Caki2 (cell line): ENCODE measurements around the gene HSFX2. TPM values are rescaled to one million over a fixed set of nuclear protein-coding genes. Genes with fewer than 3 reads are reported as not detected.
"Not testable (repeated sequence)": the region's sequence is repeated elsewhere in the genome, so short reads cannot be mapped to it uniquely, and the experiment has no call there.

ENCODE experiments used
- DNase-seq: peaks from one replicate; pipeline ENCODE4 v3.0.0-alpha.2; 2015; ENCODE audit warnings: low read depth
- in situ Hi-C: cut with HindIII; loops from 2 replicates; pipeline ENCODE4 v1.10.0; 2016; ENCODE audit warnings: low sequenced_read_pairs, low pct_unique_long_range_greater_than_20kb, mixed read lengths
- total RNA-seq: library from RNA; depleted of rRNA; stranded (reverse); fragments of >200 nt; shearing (Covaris generic); gene quantifications from 2 replicates; pipeline ENCODE4 v1.2.3, GENCODE V29; 2014; ENCODE audit warnings: low replicate concordance

The HSFX2 gene
- total RNA-seq, 1 experiment from 2014 or later = not detected

DNA sequence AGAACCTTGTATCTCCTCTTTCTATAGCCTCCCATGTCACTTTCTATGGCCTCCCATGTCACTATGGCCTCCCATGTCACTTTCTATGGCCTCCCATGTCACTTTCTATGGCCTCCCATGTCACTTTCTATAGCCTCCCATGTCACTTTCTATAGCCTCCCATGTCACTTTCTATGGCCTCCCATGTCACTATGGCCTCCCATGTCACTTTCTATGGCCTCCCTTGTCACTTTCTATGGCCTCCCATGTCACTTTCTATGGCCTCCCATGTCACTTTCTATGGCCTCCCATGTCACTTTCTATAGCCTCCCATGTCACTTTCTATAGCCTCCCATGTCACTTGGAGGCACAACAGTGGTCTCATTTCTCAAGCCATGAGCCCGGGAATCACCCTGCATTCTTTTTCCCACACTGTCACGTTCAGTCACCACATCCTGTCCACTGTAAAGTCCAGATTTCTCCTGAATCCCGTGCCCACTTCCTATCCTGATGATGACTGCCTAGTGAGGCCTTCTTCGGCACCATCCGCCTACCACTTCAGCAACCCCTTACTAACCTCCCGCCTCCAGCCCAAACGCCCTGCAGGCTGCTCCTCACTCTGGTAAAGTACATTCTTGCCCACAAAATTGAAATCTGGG is 10.3 kb upstream of the HSFX2 start:
- in situ Hi-C loops = not testable (repeated sequence)

DNA sequence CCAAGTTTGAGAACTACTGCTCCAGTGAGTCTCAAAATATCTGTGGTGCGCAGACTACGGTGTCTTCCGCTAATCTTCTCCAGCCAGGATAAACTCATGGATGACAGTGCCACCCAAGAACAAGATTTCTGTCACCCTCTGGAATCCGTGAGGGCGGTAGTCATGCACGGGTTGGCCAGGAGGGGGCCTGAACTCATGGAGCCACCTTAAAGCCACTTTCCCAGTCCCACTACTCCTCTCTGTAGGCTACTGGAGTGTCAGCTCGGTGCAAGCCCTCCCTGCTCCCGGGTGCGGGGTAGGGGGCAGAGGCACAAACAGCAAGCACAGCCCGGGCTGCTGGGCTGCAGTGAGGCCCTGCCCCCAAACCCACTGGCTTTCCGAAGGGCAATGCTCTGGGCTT is 3.5 kb upstream of the HSFX2 start:
- in situ Hi-C loops, DNase-seq: not testable (repeated sequence)

More for the DNA sequence above, 10.3 kb upstream of the HSFX2 start:
- DNase-seq = not testable (repeated sequence)

DNA sequence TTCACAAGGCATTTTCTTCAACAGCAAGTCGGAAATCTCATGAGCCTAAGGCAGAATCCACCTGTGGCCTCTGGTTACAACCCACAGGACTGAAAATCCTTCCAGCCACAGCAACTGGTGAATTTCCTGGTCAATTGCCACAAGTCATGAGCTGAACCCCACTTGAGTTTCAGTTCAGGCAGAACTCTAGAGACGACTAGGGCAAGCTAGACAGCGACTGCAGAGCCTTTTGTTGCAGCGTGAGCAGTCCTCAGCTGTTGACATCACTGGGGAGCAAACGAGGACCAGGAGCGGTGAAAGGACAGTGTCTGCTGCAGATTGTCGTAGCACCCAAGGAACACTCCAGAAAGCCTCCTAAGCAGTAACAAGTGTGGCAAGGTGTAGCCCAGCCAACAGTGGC is 829 bp upstream of the HSFX2 start:
- DNase-seq, in situ Hi-C loops: not testable (repeated sequence)

DNA sequence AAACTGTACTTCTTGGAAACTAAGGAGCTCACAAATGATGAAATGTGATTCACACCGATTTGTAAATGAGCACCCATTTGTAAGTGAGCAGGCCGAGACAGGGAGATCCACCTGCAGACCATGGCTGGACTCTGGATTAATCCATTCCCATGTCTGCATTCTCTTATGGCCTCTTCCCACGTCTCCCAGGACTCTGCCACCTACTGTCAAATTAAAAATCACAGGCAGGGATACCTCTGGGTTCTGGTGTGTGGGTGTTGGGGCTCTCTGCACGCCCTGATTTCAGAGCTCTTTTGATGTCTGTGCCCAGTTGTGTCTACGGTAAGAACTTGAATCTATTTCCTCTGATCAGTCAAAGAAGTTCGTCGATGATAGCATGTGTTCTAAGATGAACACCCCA is 4.1 kb downstream of the HSFX2 start:
- in situ Hi-C loops, DNase-seq: not testable (repeated sequence)

DNA sequence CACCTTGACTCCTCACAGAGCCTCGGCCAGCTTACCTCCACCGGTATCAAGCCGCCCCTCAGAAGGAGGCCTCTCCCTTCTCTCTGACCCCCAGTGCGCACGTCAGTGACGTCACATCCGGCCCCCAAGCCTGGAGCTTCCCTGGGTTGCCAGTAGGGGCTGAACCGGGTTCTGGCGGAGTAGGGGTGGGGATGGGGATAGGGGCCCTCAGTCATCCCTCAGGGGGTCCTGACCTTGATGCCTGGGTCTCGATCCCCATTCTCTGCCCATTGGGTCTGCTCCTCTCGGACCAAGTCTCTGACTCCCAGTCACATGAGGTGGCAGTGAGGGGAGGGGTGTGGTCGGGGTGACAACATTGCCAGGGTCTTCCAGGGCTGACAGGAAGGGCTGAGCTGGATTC is 7.8 kb downstream of the HSFX2 start, which contains the start of gene MAGEA9B:
Gene MAGEA9B (minus strand): TSS at position 101 of the 400 bp plus-strand sequence. CDS start 4,280 bp downstream, outside the sequence.
- in situ Hi-C loops, DNase-seq: not testable (repeated sequence)

DNA sequence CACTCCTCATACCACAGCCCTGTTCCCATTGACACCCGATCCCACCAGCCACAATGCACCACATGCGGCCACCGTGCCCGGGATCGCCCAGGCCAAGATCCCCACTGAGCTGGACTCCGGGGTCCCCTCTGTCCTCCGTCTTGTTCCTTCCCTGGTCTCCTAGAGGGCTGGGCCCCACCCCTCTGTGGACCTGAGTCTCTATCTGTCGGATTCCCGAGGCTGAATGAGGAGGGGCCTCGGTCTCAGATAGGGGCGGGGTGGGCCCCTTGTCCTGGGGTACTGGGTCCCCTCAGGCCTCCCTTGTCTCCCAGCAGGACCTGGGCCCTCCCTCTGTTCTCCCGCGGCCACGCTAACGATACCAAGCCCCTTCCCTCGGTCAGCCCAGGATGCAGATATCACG is 9.5 kb downstream of the HSFX2 start:
- DNase-seq, in situ Hi-C loops: not testable (repeated sequence)

DNA sequence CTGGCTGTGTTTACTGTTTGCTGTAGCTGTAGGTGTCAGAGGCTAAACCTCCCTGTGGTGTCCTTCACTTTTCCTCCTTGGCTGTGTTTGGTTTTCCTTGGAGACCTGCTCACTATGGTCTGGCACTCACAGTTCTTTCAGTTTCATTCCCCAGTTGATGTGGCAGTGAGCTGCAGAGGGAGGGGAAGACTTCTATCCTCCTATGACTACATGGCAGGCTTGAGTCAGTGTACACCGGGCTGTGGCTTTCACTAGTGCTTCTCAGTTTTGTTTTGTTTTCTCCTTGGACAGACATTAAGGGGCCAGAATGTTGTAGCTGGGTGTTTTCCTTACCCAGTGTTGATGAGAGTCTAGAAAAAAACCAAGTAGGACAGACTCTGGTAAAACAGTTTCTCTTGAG is 21.7 kb downstream of the HSFX2 start:
- in situ Hi-C loops, DNase-seq: not testable (repeated sequence)

DNA sequence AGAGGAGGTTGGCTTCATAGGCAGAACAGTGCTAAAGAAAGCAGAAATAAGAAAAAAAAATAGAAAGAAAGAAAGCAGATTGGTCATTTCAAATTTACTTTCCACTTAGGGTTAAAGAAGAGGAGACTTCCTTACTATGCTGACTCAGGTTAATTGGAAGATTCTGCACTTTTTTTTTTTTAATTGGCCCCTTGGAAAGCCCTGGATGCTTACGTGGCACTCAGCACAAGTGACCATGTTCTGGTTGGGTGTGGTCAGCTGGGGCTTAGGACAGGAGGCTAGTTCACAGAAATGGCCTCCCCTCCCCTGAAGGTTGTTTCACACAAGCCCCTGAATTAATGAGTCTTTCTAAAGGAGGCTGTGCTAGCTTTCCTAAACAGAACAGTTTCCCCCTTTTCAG is 22.4 kb downstream of the HSFX2 start:
- in situ Hi-C loops = no loop called here
- DNase-seq = no peak

DNA sequence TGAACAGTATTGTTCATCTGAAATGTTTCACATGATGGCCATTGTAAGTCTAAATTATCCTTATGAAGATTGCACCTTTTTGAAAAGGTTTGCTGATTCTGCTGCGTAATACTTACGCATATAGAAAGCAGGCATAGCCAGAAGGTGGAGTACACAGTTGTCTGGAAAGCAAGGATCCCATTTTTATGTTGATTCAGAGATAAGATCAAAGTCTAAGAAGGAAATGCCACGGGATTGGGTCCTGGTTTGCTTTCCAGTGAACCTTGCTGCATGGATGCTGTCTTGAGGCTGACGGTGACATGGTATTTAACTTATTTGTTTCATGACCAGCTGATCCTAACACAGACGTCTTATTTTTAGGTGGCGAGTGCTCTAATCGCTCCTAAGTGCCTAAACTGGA is 23.3 kb downstream of the HSFX2 start:
- DNase-seq = no peak
- in situ Hi-C loops = no loop called here

DNA sequence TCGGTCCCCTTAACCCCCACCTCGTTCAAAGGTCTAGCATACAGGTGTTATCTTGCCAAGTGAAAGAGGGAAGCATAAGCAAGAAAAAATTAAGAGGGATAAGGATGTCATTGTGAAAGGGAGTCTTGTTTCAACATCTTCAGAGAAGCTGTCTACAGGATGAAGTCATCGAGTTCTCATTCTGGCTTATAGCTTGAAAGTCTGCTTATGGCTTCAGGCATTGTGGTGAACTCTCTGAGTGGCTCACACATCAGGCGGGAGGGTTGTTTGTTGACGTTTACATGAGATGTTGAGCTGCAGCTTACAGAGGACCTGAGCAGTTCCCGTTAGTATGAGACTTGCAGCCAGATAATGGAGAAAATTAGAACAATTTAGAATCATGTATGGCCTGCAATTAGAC is 24.4 kb downstream of the HSFX2 start:
- DNase-seq = no peak
- in situ Hi-C loops = no loop called here

DNA sequence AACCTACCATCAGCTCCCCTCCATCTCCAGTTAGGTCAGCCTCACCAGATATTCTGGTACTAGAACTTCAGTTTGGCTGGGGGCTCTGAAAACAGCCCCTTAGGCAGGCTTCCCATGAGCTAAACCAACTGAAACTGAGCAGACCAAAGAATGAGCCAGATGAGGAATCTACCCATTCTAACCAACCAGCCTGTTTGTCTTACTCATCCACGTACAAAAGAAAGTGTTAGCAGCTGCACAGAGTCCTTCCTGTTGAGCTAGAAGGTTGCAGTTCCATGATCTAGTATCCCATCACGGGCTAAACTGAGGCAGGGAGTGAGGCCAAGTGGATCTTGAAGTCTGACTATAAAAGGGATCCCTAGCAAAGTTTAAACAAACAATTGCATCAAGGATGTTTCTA is 25.3 kb downstream of the HSFX2 start:
- DNase-seq = no peak
- in situ Hi-C loops = no loop called here

DNA sequence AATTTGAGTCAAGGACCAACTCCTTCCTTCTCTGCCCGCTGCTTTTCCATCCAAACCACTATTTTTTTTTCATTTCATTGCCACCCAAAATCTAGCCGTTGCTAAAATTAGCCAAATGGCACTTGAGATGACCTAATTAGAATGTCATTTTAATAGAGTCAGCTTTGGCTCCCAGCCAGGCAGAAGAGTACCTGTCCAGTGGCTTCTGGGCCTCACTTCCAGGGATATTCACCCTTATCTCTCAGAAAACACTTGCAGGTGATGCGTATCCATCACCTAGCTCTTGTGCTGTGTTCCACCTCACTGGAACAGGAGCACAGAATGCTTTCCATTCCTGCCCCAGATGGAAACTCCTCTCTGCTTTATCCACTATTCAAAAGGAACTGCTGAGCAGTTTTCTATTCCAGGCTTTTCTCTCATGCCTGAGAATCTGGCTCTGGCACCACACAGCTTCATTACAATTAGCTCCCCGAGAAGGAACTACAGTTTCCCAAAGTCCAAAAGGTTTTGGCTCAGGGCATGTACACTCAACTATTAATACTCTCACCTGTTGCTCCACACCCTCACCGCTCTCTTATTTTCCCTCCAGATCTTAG is 26.3 kb downstream of the HSFX2 start:
- in situ Hi-C loops = no loop called here
- DNase-seq = no peak

DNA sequence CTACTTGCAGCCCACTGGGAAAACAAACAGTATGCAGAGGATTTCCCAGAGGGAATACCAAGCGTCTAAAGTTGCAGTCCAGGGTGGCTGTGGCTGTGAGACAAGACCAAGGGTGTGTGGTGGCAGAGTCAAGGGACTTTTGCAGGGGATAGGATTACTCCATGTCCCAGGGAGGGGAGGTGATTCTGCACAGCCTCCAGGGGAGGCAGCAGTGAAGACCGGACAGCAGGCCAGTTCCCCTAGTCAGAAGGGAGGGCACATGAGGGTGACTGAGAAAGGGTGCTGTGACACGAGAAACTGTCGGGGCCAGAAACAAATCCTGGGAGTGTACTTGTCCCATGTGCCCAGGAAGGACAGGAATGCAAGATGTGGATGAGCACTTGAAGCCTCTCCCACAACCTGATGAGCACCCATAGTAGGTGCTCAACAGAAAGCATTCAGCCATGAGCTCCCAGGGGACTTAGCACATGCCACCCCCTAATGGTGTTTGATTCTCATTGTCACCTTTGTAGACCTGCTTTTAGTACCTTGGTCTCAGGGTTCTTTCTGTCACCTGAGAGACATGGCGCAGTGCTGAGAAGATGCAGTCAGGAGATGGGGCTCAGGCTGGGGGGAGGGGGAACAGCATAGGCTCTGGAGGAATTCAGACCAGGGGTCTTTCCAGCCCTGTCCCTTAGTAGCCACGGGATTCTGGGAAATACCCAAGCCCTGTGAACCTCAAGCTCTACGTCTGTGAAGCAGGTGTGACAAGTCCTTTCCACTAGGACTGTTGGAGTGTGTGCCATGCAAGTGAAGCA is 27.3 kb downstream of the HSFX2 start:
- in situ Hi-C loops = no loop called here
- DNase-seq = no peak

DNA sequence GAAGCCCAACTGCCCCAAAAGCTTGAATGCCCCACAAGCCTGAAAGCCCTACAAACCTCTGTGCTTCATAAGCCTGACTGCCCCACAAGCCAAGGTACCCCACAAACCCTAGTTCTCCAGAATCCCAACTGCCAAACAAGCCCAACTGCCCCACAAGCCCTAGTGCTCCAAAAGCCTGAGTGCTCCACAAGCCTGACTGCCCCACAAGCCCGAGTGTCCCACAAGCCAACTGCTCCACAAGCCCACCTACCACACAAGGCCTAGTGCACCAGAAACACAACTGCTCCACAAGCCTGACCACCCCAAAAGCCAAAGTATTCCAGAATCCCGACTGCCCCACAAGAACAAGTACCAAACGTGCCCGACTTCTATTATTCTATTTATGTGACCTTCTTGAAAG is 31.8 kb downstream of the HSFX2 start:
- in situ Hi-C loops = no loop called here
- no peak for DNase-seq

DNA sequence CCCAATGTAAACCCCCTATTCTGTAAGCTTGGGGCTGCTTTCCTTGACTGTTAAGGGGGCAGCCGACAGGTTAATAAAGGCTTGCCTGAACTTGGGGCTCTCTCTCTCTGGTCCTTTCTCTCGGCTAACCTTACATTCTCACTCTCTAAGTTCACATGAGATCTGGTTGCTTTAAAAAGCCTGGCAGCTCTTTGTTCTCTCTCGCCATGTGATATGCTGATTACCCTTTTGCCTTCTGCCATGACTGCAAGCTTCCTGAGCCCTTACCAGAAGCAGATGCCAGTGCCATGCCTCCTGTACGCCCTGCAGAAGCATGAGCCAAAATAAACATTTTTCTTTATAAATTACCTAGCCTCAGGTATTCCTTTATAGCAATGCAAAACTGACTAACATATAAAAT is 39.9 kb downstream of the HSFX2 start:
- in situ Hi-C loops, DNase-seq: not testable (repeated sequence)

DNA sequence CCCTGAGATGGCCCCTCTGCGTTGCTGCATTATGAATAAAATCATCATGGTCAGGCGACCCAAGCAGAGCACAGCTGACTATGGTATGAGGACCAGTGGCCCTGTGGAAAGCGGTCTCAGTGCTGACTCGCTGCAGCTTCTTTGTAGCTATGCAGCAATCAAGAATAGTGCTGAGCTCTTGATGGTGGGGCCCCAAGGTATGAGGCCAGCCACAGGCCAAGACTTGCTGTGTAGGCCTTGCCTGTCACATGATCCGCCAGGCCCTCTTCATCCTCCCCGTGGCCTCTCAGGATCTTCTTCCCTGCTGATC is 43.2 kb downstream of the HSFX2 start:
- DNase-seq, in situ Hi-C loops: not testable (repeated sequence)

DNA sequence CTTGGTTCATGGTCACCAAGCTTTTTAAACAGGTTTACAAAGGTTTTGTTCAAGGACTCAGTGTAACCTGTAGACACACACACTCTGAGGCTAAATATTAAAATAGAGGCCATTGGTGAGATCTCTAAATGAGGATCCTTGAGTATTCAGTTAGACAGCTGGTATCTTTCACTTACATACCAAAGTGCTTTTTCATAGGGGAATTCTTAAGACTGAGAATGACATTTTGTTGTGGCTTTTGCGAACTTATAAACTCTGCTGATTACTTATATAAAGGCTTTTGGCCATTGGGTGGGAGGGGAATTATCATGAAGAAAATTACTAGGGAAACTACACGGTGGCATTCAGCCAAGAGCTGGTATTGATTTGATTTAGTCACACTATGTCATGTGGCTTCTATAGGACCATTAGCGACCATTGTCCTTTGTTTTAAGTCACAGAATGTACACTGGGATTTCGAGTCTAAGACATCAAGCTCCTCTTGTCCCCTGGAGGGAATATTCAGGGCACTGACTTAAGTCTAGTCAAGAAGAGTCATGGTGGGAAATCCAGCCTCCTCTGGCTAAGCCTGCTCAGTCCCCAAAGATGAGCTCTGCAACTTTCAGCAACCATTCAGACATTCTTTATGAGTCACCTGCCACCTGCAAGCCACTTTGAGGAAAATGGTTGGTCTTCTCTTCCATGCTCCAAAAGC is 43.7 kb downstream of the HSFX2 start:
- DNase-seq, in situ Hi-C loops: not testable (repeated sequence)

DNA sequence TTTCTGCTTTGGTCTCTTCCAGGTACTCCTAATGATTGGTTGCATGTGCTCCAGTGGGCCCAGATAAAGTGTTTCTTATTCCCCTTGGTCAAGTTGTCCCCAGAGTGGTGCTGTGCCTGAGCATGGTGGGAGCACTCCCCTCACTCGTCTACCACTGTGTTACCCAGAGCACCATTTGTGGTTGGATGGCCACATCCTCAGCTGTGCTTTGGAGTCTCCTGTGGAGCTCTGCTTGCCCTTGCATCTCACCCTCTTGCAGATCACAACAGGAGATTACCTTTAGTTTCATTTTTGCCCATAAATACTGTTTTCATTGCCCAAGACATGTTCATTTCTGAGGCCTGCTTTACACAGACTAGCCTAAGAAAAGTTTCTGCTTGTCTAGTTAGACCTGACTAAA is 44.7 kb downstream of the HSFX2 start:
- DNase-seq, in situ Hi-C loops: not testable (repeated sequence)

DNA sequence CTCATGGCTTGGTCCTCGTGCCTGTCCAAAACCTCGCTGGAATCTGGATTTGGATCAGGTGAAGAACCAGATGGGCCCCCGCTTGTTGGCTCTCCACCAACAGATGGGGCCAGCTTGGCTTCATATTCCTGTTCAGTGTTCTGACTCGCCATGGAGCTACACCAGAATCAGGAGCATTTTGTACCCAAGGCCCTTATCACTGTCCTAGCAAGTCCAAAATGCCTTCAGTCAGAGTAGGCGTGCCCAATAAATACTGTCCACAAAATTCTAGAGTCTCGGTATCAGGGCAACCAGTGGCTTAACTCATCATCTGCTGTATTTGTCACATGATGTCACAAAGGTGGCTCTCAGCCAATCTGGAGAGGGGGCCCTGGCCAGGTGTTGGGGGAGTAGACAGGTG is 45.4 kb downstream of the HSFX2 start, which contains the start of gene HSFX3:
Gene HSFX3 (minus strand): TSS at position 224 of the 400 bp plus-strand sequence. CDS start 72 bp downstream, at position 152.
- DNase-seq, in situ Hi-C loops: not testable (repeated sequence)
